Spleen (tissue), 7 donors: ENCODE measurements around the gene PON1.

ENCODE experiments used
- POLR2A ChIP-seq, 3 donors: fragments of 450-650 bp; IDR thresholded peaks; one replicate each; pipeline ENCODE4 v1.5.1; 2017; ENCODE audit warnings: antibody characterized with exemption in 3 of 3, mild to moderate bottlenecking in 1 of 3
- POLR2AphosphoS5 ChIP-seq, 3 donors: sonication (generic); formaldehyde crosslinking; IDR thresholded peaks; one replicate each; pipeline ENCODE4 v1.5.1; 2017; ENCODE audit warnings: antibody characterized with exemption in 3 of 3
- TF ChIP-seq, protein P1 (sequence below), 11 experiments: fragments of 200-600 bp in 7 of 11; fragments of 450-650 bp in 4 of 11; sonication (generic) in 4 of 11; IDR thresholded peaks in 8 of 11; conservative IDR thresholded peaks in 3 of 11; 1 replicate in 7 of 11; 2 replicates in 4 of 11; pipeline versions ENCODE4 v1.4.0 to v1.8.0; 2016 to 2021; ENCODE audit warnings: antibody characterized with exemption in 11 of 11, inconsistent platforms in 4 of 11, mild to moderate bottlenecking in 1 of 11
- donor health status: DM: no; HTN: no; CAD: no; lungs with moderate emphysema.
- donor health status: DM: no; HTN: no; CAD: no.
- donor health status: DM: no; HTN: no; CAD: no.

DNA sequence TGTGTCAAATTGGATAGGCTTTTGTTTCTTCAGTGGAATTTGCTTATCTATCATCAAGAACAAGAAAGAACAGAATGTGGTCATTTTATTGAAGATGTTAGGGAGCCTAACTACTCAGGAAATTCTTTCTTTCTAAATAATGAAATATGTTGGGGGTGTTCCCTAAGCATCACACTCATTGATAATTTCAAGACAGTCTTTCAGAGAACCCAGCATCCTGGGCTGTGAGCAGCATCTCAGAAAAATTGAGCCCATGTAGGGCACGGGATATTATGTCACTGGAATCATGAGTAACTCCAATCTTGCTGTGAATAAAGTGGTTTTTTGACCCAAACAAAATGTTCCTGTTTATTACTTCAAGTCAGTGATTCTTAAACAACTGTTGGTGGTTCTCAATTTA lies 27.3 kb downstream of the PON1 start:
- TF ChIP-seq, protein P1, sequence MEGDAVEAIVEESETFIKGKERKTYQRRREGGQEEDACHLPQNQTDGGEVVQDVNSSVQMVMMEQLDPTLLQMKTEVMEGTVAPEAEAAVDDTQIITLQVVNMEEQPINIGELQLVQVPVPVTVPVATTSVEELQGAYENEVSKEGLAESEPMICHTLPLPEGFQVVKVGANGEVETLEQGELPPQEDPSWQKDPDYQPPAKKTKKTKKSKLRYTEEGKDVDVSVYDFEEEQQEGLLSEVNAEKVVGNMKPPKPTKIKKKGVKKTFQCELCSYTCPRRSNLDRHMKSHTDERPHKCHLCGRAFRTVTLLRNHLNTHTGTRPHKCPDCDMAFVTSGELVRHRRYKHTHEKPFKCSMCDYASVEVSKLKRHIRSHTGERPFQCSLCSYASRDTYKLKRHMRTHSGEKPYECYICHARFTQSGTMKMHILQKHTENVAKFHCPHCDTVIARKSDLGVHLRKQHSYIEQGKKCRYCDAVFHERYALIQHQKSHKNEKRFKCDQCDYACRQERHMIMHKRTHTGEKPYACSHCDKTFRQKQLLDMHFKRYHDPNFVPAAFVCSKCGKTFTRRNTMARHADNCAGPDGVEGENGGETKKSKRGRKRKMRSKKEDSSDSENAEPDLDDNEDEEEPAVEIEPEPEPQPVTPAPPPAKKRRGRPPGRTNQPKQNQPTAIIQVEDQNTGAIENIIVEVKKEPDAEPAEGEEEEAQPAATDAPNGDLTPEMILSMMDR (IDR thresholded peaks at IDR 0.05 in 8 of 11, conservative IDR thresholded peaks at IDR 0.05 in 3 of 11) = no peak
- TF ChIP-seq POLR2AphosphoS5 (IDR thresholded peaks at IDR 0.05) (no peak), POLR2A (IDR thresholded peaks at IDR 0.05) (no peak)
